Measurements from ENCODE around the gene MAP3K4. TPM values are rescaled to one million over a fixed set of nuclear protein-coding genes. Genes with fewer than 3 reads are reported as not detected.

MAP3K4 gene
- total RNA-seq, 1 donor from 2014 or later: 59.8 TPM

GRCh38 chr6:160995271-160995670 lies 3.7 kb downstream of the MAP3K4 start:
- H3K27me3 Mint-ChIP-seq (ENCODE audit: low read depth): no peaks in the 10 kb centered on the region
- no peak overlapping the region for H3K27ac Mint-ChIP-seq
- DNase-seq (ENCODE audit: low spot score in 2 of 2, unreplicated experiment in 2 of 2): no peak
- no peaks in the 10 kb centered on the region for H3K36me3 Mint-ChIP-seq
- peaks cover 13% of the 10 kb centered on the region for H3K4me1 Mint-ChIP-seq
- TF ChIP-seq CTCF (IDR thresholded peaks at IDR 0.05; ENCODE audit: unreplicated experiment): no peak
- no peaks in the 10 kb centered on the region for H3K9me3 Mint-ChIP-seq
- H3K4me3 Mint-ChIP-seq: no peak overlapping the region

GRCh38 chr6:160996131-160996601 lies 4.6 kb downstream of the MAP3K4 start:
- H3K36me3 Mint-ChIP-seq: no peaks in the 10 kb centered on the region
- TF ChIP-seq CTCF (IDR thresholded peaks at IDR 0.05; ENCODE audit: unreplicated experiment): no peak
- no peaks in the 10 kb centered on the region for H3K27me3 Mint-ChIP-seq (ENCODE audit: low read depth)
- H3K4me1 Mint-ChIP-seq: peaks cover 11% of the 10 kb centered on the region
- H3K4me3 Mint-ChIP-seq: no peak overlapping the region
- H3K9me3 Mint-ChIP-seq: no peaks in the 10 kb centered on the region
- H3K27ac Mint-ChIP-seq: no peak overlapping the region
- DNase-seq (ENCODE audit: low spot score in 2 of 2, unreplicated experiment in 2 of 2): no peak

- H3K4me3 Mint-ChIP-seq: no peak overlapping the region
- no peaks in the 10 kb centered on the region for H3K36me3 Mint-ChIP-seq
- H3K27ac Mint-ChIP-seq: no peak overlapping the region
- no peak for DNase-seq (ENCODE audit: low spot score in 2 of 2, unreplicated experiment in 2 of 2)
- no peaks in the 10 kb centered on the region for H3K27me3 Mint-ChIP-seq (ENCODE audit: low read depth)
- H3K9me3 Mint-ChIP-seq: no peaks in the 10 kb centered on the region
- peaks cover 16% of the 10 kb centered on the region for H3K4me1 Mint-ChIP-seq
- TF ChIP-seq CTCF (IDR thresholded peaks at IDR 0.05; ENCODE audit: unreplicated experiment): no peak
Observed at GRCh38 chr6:160998217-160998616, 6.6 kb downstream of the MAP3K4 start.

GRCh38 chr6:160998766-160999165 lies 7.2 kb downstream of the MAP3K4 start:
- no peak overlapping the region for H3K27ac Mint-ChIP-seq
- H3K4me1 Mint-ChIP-seq: peaks cover 11% of the 10 kb centered on the region
- no peaks in the 10 kb centered on the region for H3K36me3 Mint-ChIP-seq
- H3K27me3 Mint-ChIP-seq (ENCODE audit: low read depth): no peaks in the 10 kb centered on the region
- no peaks in the 10 kb centered on the region for H3K9me3 Mint-ChIP-seq
- no peak for DNase-seq (ENCODE audit: low spot score in 2 of 2, unreplicated experiment in 2 of 2)
- no peak for TF ChIP-seq CTCF (IDR thresholded peaks at IDR 0.05; ENCODE audit: unreplicated experiment)
- H3K4me3 Mint-ChIP-seq: no peak overlapping the region

- Mint-ChIP-seq H3K4me1 (peaks cover 10% of the 10 kb centered on the region), H3K27me3 (ENCODE audit: low read depth) (no peaks in the 10 kb centered on the region), H3K4me3 (no peak overlapping the region), H3K27ac (no peak overlapping the region), H3K9me3 (no peaks in the 10 kb centered on the region), H3K36me3 (no peaks in the 10 kb centered on the region)
- DNase-seq (ENCODE audit: low spot score in 2 of 2, unreplicated experiment in 2 of 2): no peak
- no peak for TF ChIP-seq CTCF (IDR thresholded peaks at IDR 0.05; ENCODE audit: unreplicated experiment)
Observed at GRCh38 chr6:160999516-160999915, 7.9 kb downstream of the MAP3K4 start.

- H3K9me3 Mint-ChIP-seq: no peaks in the 10 kb centered on the region
- TF ChIP-seq CTCF (IDR thresholded peaks at IDR 0.05; ENCODE audit: unreplicated experiment): no peak
- no peaks in the 10 kb centered on the region for H3K27me3 Mint-ChIP-seq (ENCODE audit: low read depth)
- DNase-seq (ENCODE audit: low spot score in 2 of 2, unreplicated experiment in 2 of 2): no peak
- peaks cover 10% of the 10 kb centered on the region for H3K4me1 Mint-ChIP-seq
- no peak overlapping the region for H3K4me3 Mint-ChIP-seq
- no peaks in the 10 kb centered on the region for H3K36me3 Mint-ChIP-seq
- no peak overlapping the region for H3K27ac Mint-ChIP-seq
Observed at GRCh38 chr6:161000632-161001031, 9.1 kb downstream of the MAP3K4 start.

All from mesothelial cell of epicardium (in vitro differentiated cells).